ENCODE measurements around the gene CSF1.

- TF ChIP-seq RFX5 (IDR thresholded peaks at IDR 0.05; ENCODE audit: low read depth, low read length) = no peak
- TF ChIP-seq ZBTB8A (CRISPR knock-in tag; IDR thresholded peaks at IDR 0.05; ENCODE audit: borderline replicate concordance, low read depth) = no peak
- TF ChIP-seq CTCF (CRISPR knock-in tag; IDR thresholded peaks at IDR 0.05) = no peak
- TF ChIP-seq CCAR2 (optimal IDR thresholded peaks at IDR 0.05; ENCODE audit: low read depth, low read length) = no peak
- TF ChIP-seq CHD2 (IDR thresholded peaks at IDR 0.05; ENCODE audit: low read depth, low read length) = no peak
- no peak for TF ChIP-seq KDM5A (IDR thresholded peaks at IDR 0.05; ENCODE audit: borderline replicate concordance, low read length)
- no peak for TF ChIP-seq AHR (CRISPR knock-in tag; IDR thresholded peaks at IDR 0.05)
- TF ChIP-seq SNAPC5 (CRISPR knock-in tag; IDR thresholded peaks at IDR 0.05; ENCODE audit: borderline replicate concordance) = no peak
- TF ChIP-seq ZNF605 (CRISPR knock-in tag; IDR thresholded peaks at IDR 0.05) = no peak
Measured at GRCh38 chr1:109863667-109864046, 47.0 kb upstream of the CSF1 start.

Measured in HepG2 (cell line).